ENCODE results near the gene NAP1L1. TPM values are rescaled to one million over a fixed set of nuclear protein-coding genes. Genes with fewer than 3 reads are reported as not detected.

NAP1L1 gene
- total RNA-seq, 1 donor from 2014 or later, result 144 TPM

DNA sequence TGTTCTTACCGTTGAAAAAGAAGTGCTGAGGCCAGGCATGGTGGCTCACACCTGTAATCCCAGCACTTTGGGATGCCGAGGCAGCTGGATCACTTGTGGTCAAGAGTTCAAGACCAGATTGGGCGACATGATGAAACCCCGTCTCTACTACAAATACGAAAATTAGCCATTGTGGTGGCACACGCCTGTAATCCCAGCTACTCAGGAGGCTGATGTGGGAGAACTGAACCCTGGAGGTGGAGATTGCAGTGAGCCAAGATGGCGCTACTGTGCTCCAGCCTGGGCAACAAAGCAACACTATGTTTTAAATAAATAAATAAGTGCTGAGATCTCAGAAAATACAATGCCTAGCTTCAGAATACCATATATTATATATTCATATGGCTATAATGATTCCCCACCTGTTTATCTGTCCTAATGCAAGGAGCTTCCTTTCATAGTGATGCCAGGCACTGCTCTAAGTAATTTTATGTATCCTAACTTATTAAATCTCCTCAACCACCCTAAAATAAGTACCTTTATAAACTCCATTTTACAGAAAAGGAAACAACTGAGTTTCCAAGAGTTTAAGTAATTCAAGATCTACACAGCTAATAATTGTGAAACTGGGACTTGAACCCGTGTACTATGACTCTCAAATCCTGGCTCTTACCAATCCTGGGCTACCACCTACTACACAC is 60.2 kb downstream of the NAP1L1 start:
- FAIRE-seq (no peak), DNase-seq (ENCODE audit: low spot score in 2 of 2) (no peak)

DNA sequence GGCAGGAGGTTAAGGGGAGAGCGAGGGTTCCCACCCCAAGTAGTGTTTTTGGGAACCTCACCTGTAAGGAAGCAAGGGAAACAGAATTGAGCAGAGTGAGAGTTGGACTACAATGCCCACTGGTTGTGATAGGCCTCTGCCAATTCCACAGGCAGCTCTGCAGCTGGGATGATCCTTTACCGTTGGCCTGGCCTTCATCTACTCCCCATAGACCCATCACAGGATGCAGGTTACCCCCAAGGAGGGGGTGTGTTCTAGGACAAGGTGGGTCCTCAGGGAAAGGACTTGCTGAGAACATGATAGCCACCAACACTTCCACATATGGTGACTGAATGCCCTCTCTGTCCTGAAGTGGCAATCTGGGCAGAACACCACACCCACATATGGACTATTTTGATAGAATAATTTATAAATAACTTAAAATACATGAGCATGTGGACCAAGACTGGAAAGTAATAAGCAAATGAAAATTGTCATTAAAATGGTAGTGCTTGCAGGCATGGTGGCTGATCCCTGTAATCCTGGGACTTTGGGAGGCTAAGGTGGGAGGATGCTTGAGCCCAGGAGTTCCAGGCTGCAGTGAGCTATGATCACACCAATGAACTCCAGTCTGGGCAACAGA is 61.3 kb downstream of the NAP1L1 start:
- no peak for FAIRE-seq
- DNase-seq (ENCODE audit: low spot score in 2 of 2), result no peak

DNA sequence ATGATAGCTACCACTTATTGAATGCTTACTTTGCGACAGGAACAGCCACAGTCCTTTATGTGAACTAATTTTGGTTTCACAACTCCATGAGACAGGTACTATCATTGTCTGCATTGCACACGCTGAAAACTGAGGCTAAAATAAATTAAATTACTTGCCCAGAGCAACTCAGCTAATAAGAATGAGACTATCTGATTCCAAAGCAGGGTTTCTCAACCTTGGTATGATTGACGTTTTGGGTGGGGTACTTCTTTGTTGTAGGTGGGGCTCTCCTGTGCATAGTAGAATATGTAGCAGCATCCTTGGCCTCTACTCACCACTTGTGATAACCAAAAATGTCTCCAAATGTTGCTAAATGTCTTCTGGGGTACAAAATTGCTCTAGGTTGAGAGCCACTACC is 62.0 kb downstream of the NAP1L1 start:
- DNase-seq (ENCODE audit: low spot score in 2 of 2) (no peak), FAIRE-seq (no peak)

DNA sequence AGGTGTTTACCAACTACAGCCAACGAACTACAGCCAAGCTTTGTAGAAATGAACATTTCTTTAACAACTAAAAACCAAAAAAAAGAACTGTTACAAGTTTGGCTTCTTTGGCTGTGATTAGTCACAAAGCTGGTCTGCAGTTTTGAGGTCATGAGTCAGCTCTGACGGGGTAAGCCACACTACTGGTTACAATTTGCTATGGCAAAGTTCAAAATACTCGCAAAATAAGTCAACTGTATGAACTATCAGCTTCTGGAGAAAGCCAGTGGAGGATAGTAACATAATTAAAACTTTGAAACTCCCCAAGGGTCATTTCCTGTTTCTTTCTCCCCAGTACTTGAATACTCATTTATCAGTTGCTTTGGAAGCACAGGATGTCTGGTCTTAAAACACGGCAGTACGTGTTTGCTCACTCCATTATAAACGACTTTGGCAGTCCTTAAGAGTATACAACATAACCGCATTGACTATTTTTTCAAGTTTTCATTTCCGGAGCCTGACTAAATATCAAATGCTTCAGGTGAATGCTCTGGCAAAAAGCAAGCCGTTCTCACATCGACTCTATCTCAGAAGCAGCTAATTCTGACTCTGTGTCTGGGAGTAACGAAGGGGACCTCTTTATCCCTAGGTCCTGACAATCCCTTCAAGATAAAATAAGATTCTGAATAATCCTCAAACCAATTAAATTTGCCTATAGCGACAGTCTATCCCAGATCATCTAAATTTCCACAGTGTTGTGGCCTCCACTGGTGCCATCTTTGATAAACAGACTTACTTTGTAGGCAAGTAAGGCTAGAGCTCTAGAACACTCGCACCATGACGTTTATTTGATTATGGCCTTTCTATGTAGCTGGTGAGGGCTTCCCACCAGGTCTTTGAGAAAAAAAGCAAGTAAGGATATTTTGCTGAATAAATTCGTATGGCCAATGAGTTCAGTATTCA is 63.5 kb downstream of the NAP1L1 start:
- no peak for FAIRE-seq
- DNase-seq (ENCODE audit: low spot score in 2 of 2), result no peak

DNA sequence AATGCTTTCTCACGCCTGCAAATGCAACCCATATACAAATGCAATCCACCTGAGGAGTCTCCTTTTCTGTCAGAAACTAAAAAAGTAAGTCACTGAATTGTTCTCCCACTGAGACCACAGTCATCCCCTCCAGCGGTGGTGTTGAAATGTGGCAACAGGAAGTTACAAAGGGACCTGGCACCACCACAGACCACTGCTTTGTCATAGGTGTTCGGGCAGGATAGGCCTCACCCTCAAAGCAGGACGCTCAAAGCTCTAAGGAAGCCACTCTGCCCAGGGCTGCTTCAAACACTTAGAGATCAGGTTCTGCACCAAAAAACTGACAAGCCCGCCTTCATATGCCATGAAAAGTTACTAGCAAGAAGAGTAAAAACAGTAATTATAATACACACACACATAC is 64.2 kb downstream of the NAP1L1 start:
- FAIRE-seq (no peak), DNase-seq (ENCODE audit: low spot score in 2 of 2) (no peak)

DNA sequence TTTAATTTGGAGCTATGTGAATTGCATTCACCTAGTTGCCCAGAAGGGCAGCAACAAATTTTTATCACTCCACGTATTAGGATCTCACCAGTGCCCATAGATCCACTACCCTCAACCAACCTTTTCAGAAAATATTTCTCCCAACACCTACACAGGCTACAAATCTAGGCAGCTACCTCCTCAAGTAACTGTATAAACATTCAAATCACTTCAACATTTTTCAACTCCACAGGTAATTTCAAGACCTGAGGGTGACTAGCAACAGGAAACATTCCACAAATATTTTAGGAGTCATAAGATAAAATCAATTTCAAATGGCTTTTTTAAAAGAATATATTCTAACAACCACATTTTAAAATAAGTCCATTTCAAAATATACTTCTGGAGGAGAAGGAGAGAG is 65.8 kb downstream of the NAP1L1 start:
- DNase-seq (ENCODE audit: low spot score in 2 of 2) (no peak), FAIRE-seq (no peak)

DNA sequence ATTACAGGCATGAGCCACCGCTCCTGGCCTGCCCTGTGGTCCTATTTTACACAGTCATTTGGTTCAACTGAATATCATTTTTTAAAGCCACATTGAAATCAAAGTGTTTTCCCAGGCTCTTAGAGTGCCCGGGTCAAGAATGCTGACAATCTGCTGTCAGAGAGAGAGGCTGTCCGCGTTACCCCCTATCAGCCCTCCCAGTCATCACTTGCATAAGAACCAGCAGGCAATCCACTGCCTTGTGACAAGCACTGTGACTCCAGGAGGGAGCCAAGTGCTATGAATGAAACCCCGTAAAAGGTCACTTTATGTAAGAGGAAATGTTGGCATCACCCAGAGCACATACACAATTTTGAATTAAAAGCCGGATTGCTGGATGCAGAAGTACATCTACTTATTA is 66.4 kb downstream of the NAP1L1 start:
- DNase-seq (ENCODE audit: low spot score in 2 of 2), result no peak

DNA sequence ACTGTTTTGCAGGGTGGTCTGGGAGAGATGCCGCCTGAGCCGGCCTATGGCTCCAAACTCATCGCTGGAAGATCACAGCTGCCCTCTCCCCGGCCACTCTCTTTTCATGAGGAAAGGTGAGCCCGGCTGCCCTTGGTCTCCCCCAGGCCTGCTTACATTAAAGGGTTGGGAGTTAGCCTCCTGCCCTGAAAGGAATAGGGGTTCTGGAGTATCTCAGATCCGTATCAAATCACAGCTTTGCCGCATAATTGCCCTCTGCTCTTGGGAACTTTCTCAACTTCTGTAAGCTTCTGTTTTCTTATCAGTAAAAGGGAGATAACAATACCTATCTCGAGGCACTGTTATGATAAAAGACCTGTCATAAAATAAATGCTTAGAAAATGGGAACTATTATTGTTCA is 70.5 kb downstream of the NAP1L1 start:
- DNase-seq (ENCODE audit: low spot score in 2 of 2) (no peak), FAIRE-seq (no peak)

More for the DNA sequence above, 66.4 kb downstream of the NAP1L1 start:
- no peak for FAIRE-seq

DNA sequence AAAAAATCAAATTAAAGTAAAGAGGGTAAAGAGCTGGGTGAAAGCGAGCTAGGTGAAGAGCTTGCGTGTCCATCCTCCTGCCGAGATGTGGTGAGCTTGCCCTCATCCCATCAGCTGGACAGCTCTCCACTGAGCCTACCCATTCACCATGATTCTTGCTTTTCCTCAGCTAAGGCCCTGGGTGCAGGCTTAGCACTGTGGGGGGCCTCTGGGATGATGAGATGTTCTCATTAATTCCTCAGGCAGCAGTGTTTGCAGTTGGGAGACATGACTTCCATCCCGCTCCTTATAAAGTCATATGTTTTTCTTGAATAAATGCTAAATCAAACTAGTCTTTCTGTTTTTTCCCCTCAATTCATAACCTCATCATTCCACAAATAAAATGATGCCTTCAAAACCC is 70.9 kb downstream of the NAP1L1 start:
- DNase-seq (ENCODE audit: low spot score in 2 of 2), result no peak
- no peak for FAIRE-seq

DNA sequence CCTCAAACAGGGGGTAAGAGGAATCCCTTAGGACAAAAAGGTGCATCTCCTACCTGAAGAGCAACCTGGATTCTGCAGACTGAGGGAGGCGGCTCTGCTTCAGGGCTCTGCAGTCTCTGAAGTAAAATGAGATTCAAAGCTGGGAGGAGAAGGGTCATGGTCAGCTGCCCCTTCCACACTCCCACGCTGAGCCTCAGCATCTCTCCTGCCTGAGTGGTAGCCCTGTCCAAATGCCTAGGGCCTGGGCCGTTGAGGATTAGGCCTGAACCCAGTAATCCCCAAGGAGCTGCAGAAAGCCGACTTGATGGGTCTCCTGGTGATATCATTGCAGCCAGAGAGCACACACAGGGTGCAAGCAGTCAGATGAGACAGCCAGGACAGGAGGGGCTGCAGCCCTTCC is 71.8 kb downstream of the NAP1L1 start:
- DNase-seq (ENCODE audit: low spot score in 2 of 2), result no peak
- no peak for FAIRE-seq

DNA sequence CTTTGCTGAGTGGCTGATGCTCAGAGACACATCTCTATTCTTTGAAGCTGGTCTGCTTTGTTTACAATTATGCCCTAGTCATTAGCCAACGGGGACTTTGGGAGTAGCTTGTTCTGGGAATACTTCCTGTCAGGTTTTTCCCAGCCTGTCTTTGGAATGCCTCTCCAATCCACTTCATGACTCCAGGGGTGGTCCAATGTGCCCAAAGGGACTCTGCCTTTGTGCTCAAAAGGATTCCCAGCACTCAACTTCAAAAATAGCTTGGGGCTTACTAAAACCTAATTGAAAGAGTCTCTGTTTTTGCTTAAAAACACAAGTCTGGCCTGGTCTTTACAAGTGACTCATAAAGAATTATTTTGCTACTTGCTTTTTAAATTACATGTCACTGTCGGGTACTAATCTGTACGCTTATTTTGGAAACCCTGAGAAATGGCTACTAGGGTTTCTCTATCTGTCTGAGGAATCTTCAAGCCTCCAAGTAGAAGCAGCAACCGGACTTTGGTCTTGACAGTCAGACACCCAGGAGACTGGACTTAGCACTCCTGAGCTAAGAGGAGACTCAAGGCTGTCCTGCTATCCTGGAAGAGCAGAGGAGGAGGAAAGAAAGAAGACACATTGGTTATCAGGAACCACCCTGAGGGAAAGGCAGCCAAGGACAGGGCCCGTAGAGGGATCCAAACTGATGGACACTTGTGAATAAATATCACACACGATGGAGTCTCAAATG is 73.6 kb downstream of the NAP1L1 start:
- FAIRE-seq, result no peak
- no peak for DNase-seq (ENCODE audit: low spot score in 2 of 2)

DNA sequence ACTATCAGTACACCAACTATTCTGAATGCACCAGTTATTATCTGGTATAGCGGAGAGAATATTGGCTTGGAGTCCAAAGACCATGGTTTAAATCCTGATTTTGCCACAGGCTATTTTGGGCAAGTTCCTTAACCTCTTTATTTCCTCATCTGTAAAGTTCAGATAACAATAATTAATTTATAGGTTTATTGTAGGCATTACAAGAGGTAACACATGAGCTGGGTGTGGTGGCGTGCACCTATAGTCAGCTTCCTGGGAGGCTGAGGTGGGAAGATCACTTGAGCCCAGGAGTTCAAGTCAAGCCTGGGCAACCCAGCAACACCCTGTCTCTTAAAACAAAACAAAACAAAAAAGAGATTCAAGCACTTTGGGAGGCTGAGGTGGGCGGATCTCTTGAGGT is 76.1 kb downstream of the NAP1L1 start:
- FAIRE-seq (no peak), DNase-seq (ENCODE audit: low spot score in 2 of 2) (no peak)

DNA sequence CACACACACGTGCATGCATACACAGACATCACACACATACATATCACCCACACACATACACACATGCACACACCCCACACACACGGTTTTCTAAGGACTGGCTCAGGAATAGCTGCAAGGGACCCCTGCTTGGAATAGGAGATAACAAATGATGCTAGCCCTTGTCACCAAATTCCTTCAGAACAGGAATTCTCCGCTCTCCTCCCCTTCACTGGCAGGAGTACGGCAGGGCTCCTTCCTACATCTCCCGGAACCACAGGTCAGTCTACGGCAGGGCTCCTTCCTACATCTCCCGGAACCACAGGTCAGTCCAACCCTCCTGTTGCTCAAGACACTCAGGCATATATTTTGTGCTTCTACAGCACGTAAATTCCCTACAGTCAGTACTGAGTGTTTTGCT is 76.8 kb downstream of the NAP1L1 start:
- DNase-seq (ENCODE audit: low spot score in 2 of 2) (no peak), FAIRE-seq (no peak)

DNA sequence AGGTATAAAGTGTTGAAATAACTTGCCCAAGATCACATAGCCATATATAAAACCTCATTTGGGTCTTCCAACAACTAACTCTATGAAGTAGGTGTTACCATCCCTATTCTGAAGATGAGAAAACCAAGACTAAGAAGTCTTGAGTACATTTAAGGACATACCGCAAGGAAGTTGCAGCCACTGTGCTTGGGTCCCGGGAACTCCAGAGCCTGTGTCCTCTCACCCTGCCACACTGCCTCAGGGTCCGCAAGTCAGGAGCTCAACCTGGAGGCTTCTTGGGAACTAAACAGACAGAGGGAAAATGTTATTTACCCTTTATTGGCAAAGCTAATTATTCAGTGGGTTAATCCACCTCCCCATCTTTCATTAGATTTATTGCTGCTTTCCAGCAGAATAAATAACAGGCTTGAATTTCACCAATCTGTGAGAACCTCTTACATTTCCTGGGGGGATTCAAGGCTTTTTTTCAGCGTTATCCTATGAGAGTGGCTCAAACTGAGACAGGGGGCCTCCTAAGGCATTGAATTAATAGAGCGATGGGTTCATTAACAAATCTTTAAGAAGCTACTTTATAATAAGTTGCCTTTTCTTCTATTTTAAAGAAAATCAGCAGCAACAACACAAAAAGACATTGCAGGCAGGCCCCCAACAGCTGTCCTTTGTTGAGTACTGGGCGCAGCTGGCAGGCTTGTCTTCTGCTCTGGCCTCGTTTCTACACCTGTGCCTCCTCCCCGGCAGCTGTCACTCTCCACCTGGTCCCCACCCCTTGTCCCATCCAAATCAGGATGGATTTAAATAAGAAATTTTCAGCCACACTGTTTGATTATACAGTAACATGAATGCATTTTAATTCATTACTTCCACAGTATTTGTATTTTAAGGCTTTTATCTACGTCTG is 78.2 kb downstream of the NAP1L1 start:
- FAIRE-seq, result no peak
- DNase-seq (ENCODE audit: low spot score in 2 of 2), result no peak

DNA sequence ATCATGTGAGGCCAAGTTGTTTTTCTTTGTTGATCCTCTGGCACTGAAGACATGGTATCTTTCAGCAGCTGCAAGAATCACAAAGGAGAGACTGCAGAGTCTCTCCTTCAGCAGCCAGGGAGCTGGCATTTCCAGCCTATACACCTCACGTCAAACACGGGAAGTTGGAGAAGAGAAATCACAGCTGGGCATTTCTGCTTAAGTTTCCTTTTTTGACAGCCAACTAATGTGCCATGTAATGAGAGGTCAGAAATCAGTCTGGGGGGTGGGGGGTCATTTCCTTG is 81.2 kb downstream of the NAP1L1 start:
- no peak for FAIRE-seq

DNA sequence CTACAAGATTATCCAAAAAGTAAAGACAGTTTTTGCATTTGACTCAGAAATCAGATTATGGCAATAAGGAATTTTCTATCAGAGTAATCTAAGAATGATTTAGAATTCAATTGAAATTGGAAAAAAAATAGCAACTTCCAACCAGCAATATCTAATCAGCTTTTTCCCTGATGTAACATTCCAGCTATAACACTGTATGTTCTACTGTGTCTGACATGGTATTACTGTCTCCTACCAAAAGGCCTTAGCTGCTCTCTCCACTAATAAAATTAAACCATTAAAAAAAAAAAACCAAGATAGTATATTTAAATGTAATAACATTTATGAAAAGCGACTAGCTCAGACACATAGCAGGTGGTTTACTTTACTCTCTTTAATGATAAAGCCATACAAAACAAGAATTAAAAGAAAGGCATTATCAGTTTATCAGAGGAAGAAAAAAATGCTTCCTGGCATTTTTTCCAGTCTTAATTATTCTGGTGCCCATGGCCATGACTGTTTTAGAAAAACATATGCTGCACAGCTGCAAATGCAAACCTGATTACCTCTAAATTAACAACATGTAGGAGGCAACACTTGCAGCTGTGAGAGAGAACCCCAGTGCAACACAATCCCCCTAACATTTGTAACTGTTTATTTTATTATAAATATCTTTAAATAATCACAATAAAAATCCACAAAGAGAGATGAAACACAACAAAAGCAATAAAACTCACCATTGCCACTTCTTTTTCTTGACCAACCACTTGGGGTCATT is 81.7 kb downstream of the NAP1L1 start:
- DNase-seq (ENCODE audit: low spot score in 2 of 2) (no peak), FAIRE-seq (no peak)

More for the DNA sequence above, 81.2 kb downstream of the NAP1L1 start:
- DNase-seq (ENCODE audit: low spot score in 2 of 2), result no peak

DNA sequence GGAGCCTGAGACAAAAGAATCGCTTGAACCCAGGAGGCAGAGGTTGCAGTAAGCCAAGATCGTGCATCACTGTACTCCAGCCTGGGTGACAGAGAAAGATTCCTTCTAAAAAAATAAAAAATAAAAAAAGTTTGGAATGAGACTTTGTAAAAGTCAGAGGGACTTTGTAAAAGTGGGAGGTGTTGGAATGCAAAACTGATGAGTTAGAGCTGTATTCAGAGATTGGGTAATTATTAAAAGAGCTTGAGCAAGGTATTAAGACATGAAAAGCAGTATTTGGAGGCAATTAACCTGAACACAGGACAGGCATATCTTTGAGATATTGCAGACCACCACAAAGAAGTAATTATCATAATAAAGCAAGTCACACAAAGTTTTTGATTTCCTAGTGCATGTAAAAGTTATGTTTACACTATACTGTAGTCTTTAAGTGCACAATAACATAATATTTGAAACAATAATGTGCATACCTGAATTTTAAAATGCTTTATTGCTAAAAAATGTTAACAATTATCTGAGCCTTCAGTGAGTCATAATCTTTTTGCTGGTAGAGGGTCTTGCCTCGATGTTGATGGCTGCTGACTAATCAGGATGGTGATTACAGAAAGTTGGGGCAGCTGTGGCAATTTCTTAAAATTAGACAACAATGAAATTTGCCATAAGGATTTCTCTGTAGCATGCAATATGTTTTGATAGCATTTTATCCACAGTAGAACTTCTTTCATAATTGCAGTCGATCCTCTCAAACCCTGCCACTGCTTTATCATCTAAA is 86.0 kb downstream of the NAP1L1 start:
- FAIRE-seq, result no peak
- DNase-seq (ENCODE audit: low spot score in 2 of 2), result no peak

DNA sequence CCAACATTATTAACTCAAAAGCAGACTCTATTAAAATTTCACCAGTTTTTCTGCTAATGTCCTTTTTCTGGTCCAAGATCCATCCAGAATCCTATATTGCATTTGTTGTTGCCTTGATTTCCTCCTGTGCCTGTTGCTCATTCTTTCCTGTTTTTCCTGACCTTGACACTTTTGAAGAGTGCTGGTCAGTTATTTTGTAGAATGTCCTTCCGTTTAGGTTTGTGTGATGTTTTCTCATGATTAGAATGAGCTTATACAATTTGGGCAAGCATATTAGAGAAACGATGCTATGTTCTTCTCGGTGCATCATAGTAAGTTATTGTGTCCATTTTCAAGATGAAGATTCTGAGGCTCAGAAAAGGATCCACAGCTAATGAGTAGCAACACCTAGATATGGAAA is 86.8 kb downstream of the NAP1L1 start:
- FAIRE-seq (no peak), DNase-seq (ENCODE audit: low spot score in 2 of 2) (no peak)

All from frontal cortex (tissue), 4 donors.